Ishikawa (cell line): ENCODE data around the gene TIPARP.

Source experiments
- CEBPB ChIP-seq: IDR thresholded peaks from 2 replicates; pipeline ENCODE4 v1.6.1; 2012
- CREB1 ChIP-seq: IDR thresholded peaks from 2 replicates; pipeline ENCODE4 v1.6.1; 2012; ENCODE audit warnings: low read depth
- EGR1 ChIP-seq: IDR thresholded peaks from 2 replicates; pipeline ENCODE4 v1.6.1; 2012
- EP300 ChIP-seq: IDR thresholded peaks from 2 replicates; pipeline ENCODE4 v1.6.1; 2012; ENCODE audit warnings: borderline replicate concordance
- FOXM1 ChIP-seq: IDR thresholded peaks from 2 replicates; pipeline ENCODE4 v1.6.1; 2012; ENCODE audit warnings: low read depth, borderline replicate concordance
- MAX ChIP-seq: IDR thresholded peaks from 2 replicates; pipeline ENCODE4 v1.6.1; 2012
- NFIC ChIP-seq: IDR thresholded peaks from 2 replicates; pipeline ENCODE4 v1.6.1; 2012
- RAD21 ChIP-seq: IDR thresholded peaks from 2 replicates; pipeline ENCODE4 v1.6.1; 2012; ENCODE audit warnings: low read depth
- REST ChIP-seq: IDR thresholded peaks from 2 replicates; pipeline ENCODE4 v1.6.1; 2012; ENCODE audit warnings: low read depth, mild to moderate bottlenecking
- TAF1 ChIP-seq: IDR thresholded peaks from 2 replicates; pipeline ENCODE4 v1.6.1; 2012; ENCODE audit warnings: low read depth, mild to moderate bottlenecking
- TCF12 ChIP-seq: IDR thresholded peaks from 2 replicates; pipeline ENCODE4 v1.6.1; 2012; ENCODE audit warnings: low read depth
- TEAD4 ChIP-seq: IDR thresholded peaks from 2 replicates; pipeline ENCODE4 v1.6.1; 2012
- USF1 ChIP-seq: IDR thresholded peaks from 2 replicates; pipeline ENCODE4 v1.6.1; 2012
- YY1 ChIP-seq: IDR thresholded peaks from 2 replicates; pipeline ENCODE4 v1.6.1; 2012; ENCODE audit warnings: low read depth
- ZBTB7A ChIP-seq: IDR thresholded peaks from 2 replicates; pipeline ENCODE4 v1.6.1; 2012; ENCODE audit warnings: low read depth

Gene TIPARP

GRCh38 chr3:156674046-156674910 lies at the start of gene TIPARP:
Gene TIPARP (plus strand): TSS chr3:156674590. CDS start chr3:156677698, 3,108 bp downstream.
- peak; percentile 72 for TF ChIP-seq RAD21
- TF ChIP-seq YY1 = peak; percentile 6; the same call in 1 of the 2 replicates
- no peak for TF ChIP-seq CEBPB
- TF ChIP-seq MAX = peak; percentile 83
- TF ChIP-seq FOXM1 = no peak; the same call in 1 of the 2 replicates
- TF ChIP-seq EP300 = 0 out of 2 replicates have a peak, but pooled peaks have one; percentile 14
- no peak for TF ChIP-seq NFIC
- TF ChIP-seq TEAD4 = no peak; the same call in 1 of the 2 replicates
- TF ChIP-seq CREB1 = no peak
- TF ChIP-seq REST = no peak
- peak; percentile 97 for TF ChIP-seq TAF1
- no peak for TF ChIP-seq ZBTB7A
- no peak for TF ChIP-seq EGR1
- peak; percentile 48; the same call in 1 of the 2 replicates for TF ChIP-seq TCF12
- TF ChIP-seq USF1 = no peak

GRCh38 chr3:156626104-156626503 lies 48.3 kb upstream of the TIPARP start:
- TF ChIP-seq EP300 (no peak), TEAD4 (no peak), USF1 (peak; percentile 84), TCF12 (peak; percentile 41; the same call in 1 of the 2 replicates), MAX (peak; percentile 81), CEBPB (peak; percentile 58; the same call in 1 of the 2 replicates), REST (no peak)

- no peak for TF ChIP-seq EGR1
- no peak for TF ChIP-seq RAD21
- TF ChIP-seq MAX = no peak
- TF ChIP-seq ZBTB7A = no peak
- peak; percentile 71 for TF ChIP-seq EP300
- TF ChIP-seq TAF1 = no peak
- TF ChIP-seq USF1 = no peak
- no peak for TF ChIP-seq YY1
- peak; percentile 52 for TF ChIP-seq TCF12
- TF ChIP-seq FOXM1 = peak; percentile 50; the same call in 1 of the 2 replicates
- peak; percentile 100 for TF ChIP-seq CEBPB
- peak; percentile 98 for TF ChIP-seq TEAD4
- TF ChIP-seq REST = no peak
- TF ChIP-seq NFIC = no peak; the same call in 1 of the 2 replicates
- TF ChIP-seq CREB1 = no peak
Observed at GRCh38 chr3:156627946-156628569, 46.3 kb upstream of the TIPARP start.
